Ishikawa (cell line): ENCODE measurements around the gene RBPMS2.

Experiments used
- CEBPB ChIP-seq: IDR thresholded peaks from 2 replicates; pipeline ENCODE4 v1.6.1; 2012
- CREB1 ChIP-seq: IDR thresholded peaks from 2 replicates; pipeline ENCODE4 v1.6.1; 2012; ENCODE audit warnings: low read depth
- EGR1 ChIP-seq: IDR thresholded peaks from 2 replicates; pipeline ENCODE4 v1.6.1; 2012
- EP300 ChIP-seq: IDR thresholded peaks from 2 replicates; pipeline ENCODE4 v1.6.1; 2012; ENCODE audit warnings: borderline replicate concordance
- FOXM1 ChIP-seq: IDR thresholded peaks from 2 replicates; pipeline ENCODE4 v1.6.1; 2012; ENCODE audit warnings: low read depth, borderline replicate concordance
- MAX ChIP-seq: IDR thresholded peaks from 2 replicates; pipeline ENCODE4 v1.6.1; 2012
- NFIC ChIP-seq: IDR thresholded peaks from 2 replicates; pipeline ENCODE4 v1.6.1; 2012
- RAD21 ChIP-seq: IDR thresholded peaks from 2 replicates; pipeline ENCODE4 v1.6.1; 2012; ENCODE audit warnings: low read depth
- REST ChIP-seq: IDR thresholded peaks from 2 replicates; pipeline ENCODE4 v1.6.1; 2012; ENCODE audit warnings: low read depth, mild to moderate bottlenecking
- TAF1 ChIP-seq: IDR thresholded peaks from 2 replicates; pipeline ENCODE4 v1.6.1; 2012; ENCODE audit warnings: low read depth, mild to moderate bottlenecking
- TCF12 ChIP-seq: IDR thresholded peaks from 2 replicates; pipeline ENCODE4 v1.6.1; 2012; ENCODE audit warnings: low read depth
- TEAD4 ChIP-seq: IDR thresholded peaks from 2 replicates; pipeline ENCODE4 v1.6.1; 2012
- USF1 ChIP-seq: IDR thresholded peaks from 2 replicates; pipeline ENCODE4 v1.6.1; 2012
- YY1 ChIP-seq: IDR thresholded peaks from 2 replicates; pipeline ENCODE4 v1.6.1; 2012; ENCODE audit warnings: low read depth

GRCh38 chr15:64703632-64703959, 71.8 kb downstream of the RBPMS2 start:
- no peak for TF ChIP-seq EP300
- TF ChIP-seq MAX: no peak
- no peak for TF ChIP-seq YY1
- TF ChIP-seq RAD21: no peak
- TF ChIP-seq EGR1: no peak
- TF ChIP-seq TAF1: no peak
- TF ChIP-seq FOXM1: no peak
- TF ChIP-seq CEBPB: no peak
- TF ChIP-seq CREB1: no peak
- TF ChIP-seq REST: no peak
- no peak for TF ChIP-seq NFIC
- no peak for TF ChIP-seq USF1
- TF ChIP-seq TEAD4: no peak
- TF ChIP-seq TCF12: no peak
